Germinal center (tissue), 1 donor: ENCODE data around the gene C10orf71.

Experiments used
- DNase-seq: peaks from one replicate; pipeline ENCODE4 v3.0.0; 2012; ENCODE audit warnings: mixed read lengths, low spot score

C10orf71 gene

GRCh38 chr10:49338604-49339003, 39.6 kb downstream of the C10orf71 start:
- DNase-seq = no peak

- no peak for DNase-seq
These were observed 45.9 kb downstream of the C10orf71 start for GRCh38 chr10:49344840-49345239.

GRCh38 chr10:49347342-49347741, 48.4 kb downstream of the C10orf71 start:
- DNase-seq = no peak

GRCh38 chr10:49347827-49348226, 48.9 kb downstream of the C10orf71 start:
- no peak for DNase-seq

GRCh38 chr10:49348593-49348992, 49.6 kb downstream of the C10orf71 start:
- no peak for DNase-seq

GRCh38 chr10:49349390-49349789, 50.4 kb downstream of the C10orf71 start:
- DNase-seq = no peak

- no peak for DNase-seq
These were observed 51.2 kb downstream of the C10orf71 start for GRCh38 chr10:49350138-49350537.

GRCh38 chr10:49350846-49351532, 52.0 kb downstream of the C10orf71 start:
- DNase-seq = no peak

GRCh38 chr10:49351669-49352068, 52.7 kb downstream of the C10orf71 start:
- no peak for DNase-seq

- DNase-seq = no peak
These were observed 53.4 kb downstream of the C10orf71 start for GRCh38 chr10:49352323-49352722.

GRCh38 chr10:49353026-49353894, 54.3 kb downstream of the C10orf71 start:
- no peak for DNase-seq

GRCh38 chr10:49353895-49354566, 55.1 kb downstream of the C10orf71 start:
- no peak for DNase-seq

- DNase-seq = no peak
These were observed 55.6 kb downstream of the C10orf71 start for GRCh38 chr10:49354593-49354992.

- no peak for DNase-seq
These were observed 56.3 kb downstream of the C10orf71 start for GRCh38 chr10:49355221-49355620.

GRCh38 chr10:49356181-49356580, 57.2 kb downstream of the C10orf71 start:
- no peak for DNase-seq

- no peak for DNase-seq
These were observed 58.0 kb downstream of the C10orf71 start for GRCh38 chr10:49356944-49357343.

- no peak for DNase-seq
These were observed 58.9 kb downstream of the C10orf71 start for GRCh38 chr10:49357910-49358309.

- DNase-seq = no peak
These were observed 60.6 kb downstream of the C10orf71 start for GRCh38 chr10:49359349-49360270.

- DNase-seq = no peak
These were observed 61.6 kb downstream of the C10orf71 start for GRCh38 chr10:49360271-49361177.

- no peak for DNase-seq
These were observed 62.2 kb downstream of the C10orf71 start for GRCh38 chr10:49361178-49361554.
